Psoas muscle (tissue), 8 donors: ENCODE results near the gene OR2T2. TPM values are rescaled to one million over a fixed set of nuclear protein-coding genes. Genes with fewer than 3 reads are reported as not detected.
"Not testable (repeated sequence)": the region's sequence is repeated elsewhere in the genome, so short reads cannot be mapped to it uniquely, and the experiment has no call there.

Experiments
- ATAC-seq, 4 donors: fragments of 200-7000 bp; cut with Tn5 transposase; one replicate each; pipeline ENCODE4 v1.9.1; 2020; ENCODE audit warnings: moderate library complexity in 3 of 4, mild to moderate bottlenecking in 2 of 4
- DNase-seq, 2 donors: peaks; one replicate each; pipeline ENCODE4 v3.0.0-alpha.2; 2020
- H3K27ac ChIP-seq: fragments of 200-600 bp; one replicate; pipeline ENCODE4 v1.8.0; 2022
- H3K27me3 ChIP-seq, 3 donors: fragments of 200-600 bp in 1 of 3; one replicate each; pipeline versions ENCODE4 v1.6.1 to v1.8.0; 2013 to 2022; ENCODE audit warnings: low read length in 2 of 3, mild to moderate bottlenecking in 2 of 3, moderate library complexity in 1 of 3; ENCODE audit not compliant: insufficient read depth in 3 of 3
- H3K36me3 ChIP-seq, 2 donors: fragments of 200-600 bp in 1 of 2; one replicate each; pipeline versions ENCODE4 v1.6.1 to v1.8.0; 2013 to 2022; ENCODE audit warnings: low read depth in 1 of 2, mild to moderate bottlenecking in 1 of 2, moderate library complexity in 1 of 2; ENCODE audit not compliant: insufficient read depth in 1 of 2
- H3K4me1 ChIP-seq: fragments of 200-600 bp; one replicate; pipeline ENCODE4 v1.8.0; 2022
- H3K4me3 ChIP-seq: fragments of 200-600 bp; one replicate; pipeline ENCODE4 v1.8.0; 2022; ENCODE audit warnings: mild to moderate bottlenecking
- H3K9me3 ChIP-seq: fragments of 200-600 bp; one replicate; pipeline ENCODE4 v1.8.0; 2022
- WGBS, 3 donors: extraction: QIAGEN DNeasy Blood & Tissue Kit; methylation state at CpG; one replicate each; pipeline versions ENCODE4 v1.1.6 to v1.1.7; 2013; 5-methylcytosine and 5-hydroxymethylcytosine counted together
- intact Hi-C, 2 donors: fragments of 100-400 bp; cut with DNase I; formaldehyde crosslinking; loops; one replicate each; pipeline versions ENCODE4 v1.11.0 to v1.14.2; 2022
- polyA plus RNA-seq, 3 donors: library from polyadenylated mRNA; stranded (reverse); fragments of 200-250 nt; gene quantifications; one replicate each; pipeline ENCODE4 v1.2.3, GENCODE V29; 2013
- total RNA-seq, 4 donors: library from RNA; stranded (reverse); fragmentation: NEBNext Ultra II Directional in 2 of 4; extraction: Animal tissue kit (Norgen Biotek cat#: 25700) in 2 of 4; gene quantifications; one replicate each; pipeline versions ENCODE4 v1.2.1 to v1.2.4, GENCODE V29; 2021 to 2023
- TF ChIP-seq, protein P1 (sequence below): fragments of 200-600 bp; IDR thresholded peaks from one replicate; pipeline ENCODE4 v1.8.0; 2022; ENCODE audit warnings: antibody characterized with exemption
- donor health status: healthy with polysubstance abuse.
- donor health status: DM: no; HTN: no; CAD: no; lungs with moderate emphysema.
- donor health status: Bipolar disorder and iron deficiency.
- donor health status: healthy.
- donor health status: DM: yes; HTN: yes; CAD: no.
- donor health status: DM: no; HTN: no; CAD: no.
- donor health status: DM: no; HTN: no; CAD: no.
- donor health status: DM: yes; HTN: yes; CAD: no.

Gene OR2T2
- total and polyA plus RNA-seq, 7 donors = not detected

DNA sequence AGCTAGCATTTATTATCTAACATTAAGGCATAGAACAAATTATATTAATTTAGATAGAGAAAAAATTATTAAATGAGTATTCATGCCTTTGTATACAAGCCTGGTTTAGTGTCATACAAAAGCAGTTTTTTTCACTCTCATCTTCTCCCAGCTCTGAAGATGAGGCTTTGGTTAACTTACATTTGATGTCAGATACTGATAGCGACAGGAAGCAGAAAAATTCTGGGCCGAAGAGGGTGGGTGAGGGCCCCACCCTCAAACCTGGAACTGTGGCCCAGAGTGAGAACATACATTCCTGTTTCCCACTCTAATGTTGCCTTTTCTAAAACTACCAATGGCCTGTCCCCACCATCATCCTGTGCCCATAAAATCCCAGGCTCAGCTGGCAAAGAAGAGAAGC lies 27.6 kb upstream of the OR2T2 start:
- DNase-seq = no peak
- TF ChIP-seq, protein P1, sequence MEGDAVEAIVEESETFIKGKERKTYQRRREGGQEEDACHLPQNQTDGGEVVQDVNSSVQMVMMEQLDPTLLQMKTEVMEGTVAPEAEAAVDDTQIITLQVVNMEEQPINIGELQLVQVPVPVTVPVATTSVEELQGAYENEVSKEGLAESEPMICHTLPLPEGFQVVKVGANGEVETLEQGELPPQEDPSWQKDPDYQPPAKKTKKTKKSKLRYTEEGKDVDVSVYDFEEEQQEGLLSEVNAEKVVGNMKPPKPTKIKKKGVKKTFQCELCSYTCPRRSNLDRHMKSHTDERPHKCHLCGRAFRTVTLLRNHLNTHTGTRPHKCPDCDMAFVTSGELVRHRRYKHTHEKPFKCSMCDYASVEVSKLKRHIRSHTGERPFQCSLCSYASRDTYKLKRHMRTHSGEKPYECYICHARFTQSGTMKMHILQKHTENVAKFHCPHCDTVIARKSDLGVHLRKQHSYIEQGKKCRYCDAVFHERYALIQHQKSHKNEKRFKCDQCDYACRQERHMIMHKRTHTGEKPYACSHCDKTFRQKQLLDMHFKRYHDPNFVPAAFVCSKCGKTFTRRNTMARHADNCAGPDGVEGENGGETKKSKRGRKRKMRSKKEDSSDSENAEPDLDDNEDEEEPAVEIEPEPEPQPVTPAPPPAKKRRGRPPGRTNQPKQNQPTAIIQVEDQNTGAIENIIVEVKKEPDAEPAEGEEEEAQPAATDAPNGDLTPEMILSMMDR = no peak
- 67 to 76% (median 68%) methylated on average over 2 of the region's 2 CpGs for WGBS, 3 donors
- intact Hi-C loops = no loop called here
- ATAC-seq = no peak
- no peaks in the 10 kb centered on the region for H3K27me3 ChIP-seq
- no peak overlapping the region for H3K27ac ChIP-seq
- no peak overlapping the region for H3K4me3 ChIP-seq
- H3K9me3 ChIP-seq = no peaks in the 10 kb centered on the region
- no peaks in the 10 kb centered on the region for H3K4me1 ChIP-seq
- no peaks in the 10 kb centered on the region for H3K36me3 ChIP-seq

DNA sequence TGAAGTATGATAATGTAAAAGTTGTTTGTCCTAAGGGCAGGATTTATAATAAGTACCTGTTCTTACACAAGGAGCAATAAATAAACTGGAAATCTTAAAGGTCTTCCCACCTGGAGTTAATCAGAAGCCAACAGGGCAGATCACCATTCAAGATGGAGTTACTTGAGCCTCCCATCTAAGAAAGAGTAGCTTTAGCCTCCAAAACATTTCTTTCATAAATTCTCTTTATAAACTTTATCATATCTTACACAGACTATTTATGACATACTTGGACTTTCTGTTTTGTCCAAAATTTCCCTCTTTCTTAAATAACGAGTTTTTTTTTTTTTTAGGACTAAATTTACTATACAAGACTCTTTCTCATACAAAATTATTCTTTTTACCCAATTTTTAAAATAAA lies 24.1 kb upstream of the OR2T2 start:
- no peaks in the 10 kb centered on the region for H3K9me3 ChIP-seq
- no peaks in the 10 kb centered on the region for H3K27me3 ChIP-seq
- intact Hi-C loops = no loop called here
- H3K27ac ChIP-seq = no peak overlapping the region
- TF ChIP-seq, protein P1 = no peak
- H3K36me3 ChIP-seq = no peaks in the 10 kb centered on the region
- H3K4me3 ChIP-seq = no peak overlapping the region
- WGBS, 3 donors = 15 to 23% (median 22%) methylated on average over 1 of the region's 1 CpG
- H3K4me1 ChIP-seq = no peaks in the 10 kb centered on the region
- DNase-seq = no peak
- no peak for ATAC-seq

DNA sequence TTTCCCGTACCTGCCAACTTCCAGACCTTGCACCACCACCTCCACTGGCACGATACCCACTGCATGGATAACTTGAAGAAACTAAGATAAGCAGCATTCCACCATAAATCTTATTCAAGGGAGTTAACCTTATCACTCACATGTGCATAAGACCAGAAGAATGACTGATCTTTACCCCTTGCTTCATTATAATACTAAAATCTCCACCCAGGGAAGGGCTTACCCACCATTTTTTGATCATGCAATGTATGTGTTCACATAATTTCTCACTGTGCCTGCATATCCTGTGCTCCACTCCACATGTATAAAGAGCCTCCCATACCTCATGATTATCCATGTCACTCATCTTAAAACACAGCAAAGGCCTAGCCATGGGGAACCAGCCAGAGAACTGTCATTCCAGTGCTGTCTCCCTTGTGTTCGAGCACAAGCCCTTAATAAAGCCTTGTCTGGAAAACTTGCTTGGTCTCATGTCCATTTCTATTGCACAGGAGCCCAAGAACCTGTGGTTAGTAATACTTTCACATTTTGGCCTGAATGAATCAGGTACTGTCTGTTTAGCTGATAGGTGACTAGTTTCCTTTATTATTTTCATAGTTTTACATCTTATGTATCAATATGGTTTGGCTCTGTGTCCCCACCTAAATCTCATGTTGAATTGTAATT lies 17.8 kb upstream of the OR2T2 start:
- intact Hi-C loops, H3K36me3 ChIP-seq, DNase-seq, H3K9me3 ChIP-seq, H3K27ac ChIP-seq, H3K27me3 ChIP-seq, H3K4me1 ChIP-seq, ATAC-seq, H3K4me3 ChIP-seq: not testable (repeated sequence)
- WGBS, 3 donors = 41 to 62% (median 55%) methylated on average over 3 of the region's 3 CpGs

DNA sequence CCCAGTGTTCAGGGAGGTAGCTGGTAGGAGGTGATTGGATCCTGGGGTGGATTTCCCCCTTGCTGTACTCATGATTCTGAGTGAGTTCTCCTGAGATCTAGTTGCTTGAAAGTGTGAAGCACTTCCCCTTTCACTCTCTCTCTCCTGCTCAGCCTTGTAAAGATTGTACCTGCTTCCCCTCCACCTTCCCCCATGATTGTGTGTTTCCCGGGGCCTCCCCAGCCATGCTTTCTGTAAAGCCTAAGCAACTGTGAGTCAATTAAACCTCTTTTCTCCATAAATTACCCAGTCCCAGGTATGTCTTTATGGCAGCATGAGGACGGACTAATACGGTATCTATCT lies 17.3 kb upstream of the OR2T2 start:
- H3K27ac ChIP-seq, H3K4me1 ChIP-seq, ATAC-seq, H3K9me3 ChIP-seq, H3K36me3 ChIP-seq, DNase-seq, H3K27me3 ChIP-seq, H3K4me3 ChIP-seq, intact Hi-C loops: not testable (repeated sequence)
- 82 to 89% (median 82%) methylated on average over 3 of the region's 3 CpGs for WGBS, 3 donors

DNA sequence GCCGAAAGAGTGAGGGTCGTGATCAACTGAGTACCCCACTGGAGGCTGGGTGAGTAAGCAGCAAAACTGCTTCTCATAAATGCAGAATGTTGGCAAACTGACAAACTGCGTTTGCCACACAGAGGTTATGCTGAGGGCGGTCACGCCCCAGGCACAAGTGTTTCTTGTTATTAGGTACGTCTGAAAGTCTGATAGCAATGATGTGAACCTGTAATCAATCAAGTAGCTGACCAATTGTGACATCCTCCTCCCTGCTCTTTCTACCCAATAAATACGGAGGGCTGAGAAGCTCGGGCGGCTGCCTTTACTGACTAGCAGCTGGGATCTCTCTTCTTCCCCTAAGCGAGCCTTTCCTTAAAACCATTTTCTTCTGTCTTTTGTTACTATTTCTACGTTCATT lies 13.8 kb upstream of the OR2T2 start:
- 63 to 71% (median 66%) methylated on average over 10 to 11 of the region's 11 CpGs for WGBS, 3 donors
- H3K27ac ChIP-seq, H3K27me3 ChIP-seq, H3K4me3 ChIP-seq, intact Hi-C loops, DNase-seq, H3K9me3 ChIP-seq, H3K4me1 ChIP-seq, ATAC-seq, H3K36me3 ChIP-seq: not testable (repeated sequence)

DNA sequence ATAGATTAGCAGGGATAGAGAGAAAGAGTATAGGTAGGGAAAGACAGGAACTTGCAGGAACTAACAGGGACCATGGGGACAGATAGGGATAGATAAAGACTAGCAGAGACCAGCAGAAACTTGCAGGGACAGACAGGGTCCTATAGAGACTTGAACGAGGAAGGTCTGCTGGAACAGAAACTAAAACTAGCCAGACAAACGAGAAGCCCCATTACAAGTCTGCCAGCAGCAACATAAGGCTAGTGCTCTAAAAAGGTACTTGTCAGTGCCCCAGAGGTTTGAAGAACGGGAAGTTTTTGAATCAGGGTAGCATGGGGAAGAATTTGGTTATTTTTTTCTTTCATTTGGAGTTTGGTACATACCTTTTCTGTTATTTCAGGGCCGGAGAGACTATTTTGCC lies 13.2 kb upstream of the OR2T2 start:
- H3K4me1 ChIP-seq, H3K27me3 ChIP-seq, intact Hi-C loops, DNase-seq, H3K4me3 ChIP-seq, ATAC-seq, H3K9me3 ChIP-seq, H3K36me3 ChIP-seq, H3K27ac ChIP-seq: not testable (repeated sequence)
- WGBS, 3 donors = 47 to 58% (median 51%) methylated on average over 4 of the region's 4 CpGs

DNA sequence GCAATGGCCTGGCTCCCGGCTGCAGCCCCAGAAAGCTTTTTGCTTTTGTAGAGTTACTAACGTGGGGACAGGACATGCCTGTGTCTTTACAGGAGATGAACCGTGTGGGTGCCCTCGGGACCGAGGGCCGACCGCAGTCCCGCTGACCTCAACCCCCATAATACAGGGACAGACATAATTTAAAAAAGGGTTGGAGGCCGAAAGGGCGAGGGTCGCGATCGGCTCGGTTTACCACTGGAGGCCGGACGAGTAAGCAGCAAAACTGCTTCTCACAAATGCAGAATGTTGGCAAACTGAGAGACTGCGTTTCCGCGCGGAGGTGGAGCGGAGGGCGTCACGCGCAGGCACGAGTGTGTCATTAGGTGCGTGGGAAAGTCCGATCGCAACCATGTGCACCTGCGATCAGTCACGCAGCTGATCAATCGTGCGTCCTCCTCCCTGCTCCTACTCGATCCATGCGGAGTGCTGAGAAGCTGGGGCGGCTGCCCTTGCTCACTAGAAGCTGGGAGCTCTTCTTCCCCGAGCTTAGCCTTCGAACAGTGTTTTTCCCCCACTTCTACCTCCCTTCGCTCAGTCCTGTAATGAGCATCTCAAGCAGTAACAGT lies 11.5 kb upstream of the OR2T2 start:
- intact Hi-C loops, DNase-seq: not testable (repeated sequence)

DNA sequence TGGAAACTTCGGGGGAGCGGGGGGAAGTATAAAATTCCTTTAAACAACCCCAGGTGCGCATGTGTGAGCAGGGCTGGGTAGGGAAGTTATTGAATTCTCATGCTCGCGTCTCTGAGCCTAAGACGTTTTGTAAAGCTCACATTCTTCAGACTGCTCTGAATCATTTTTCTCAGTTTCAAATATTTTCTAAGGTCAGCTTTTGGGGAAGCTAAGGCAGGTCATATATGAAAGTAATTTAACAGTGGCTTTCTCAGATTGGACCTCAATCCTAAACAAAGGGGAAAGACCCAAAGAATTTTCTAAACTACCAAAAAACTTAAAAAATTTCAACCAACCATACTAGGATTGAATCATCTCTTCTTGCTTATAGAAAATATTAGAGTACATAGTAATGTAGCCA lies 10.5 kb upstream of the OR2T2 start:
- H3K36me3 ChIP-seq, H3K27me3 ChIP-seq, H3K9me3 ChIP-seq, intact Hi-C loops, H3K27ac ChIP-seq, H3K4me3 ChIP-seq, ATAC-seq, H3K4me1 ChIP-seq, DNase-seq: not testable (repeated sequence)
- WGBS, 3 donors = 95 to 97% (median 96%) methylated on average over 3 to 4 of the region's 6 CpGs

More for the DNA sequence above, 11.5 kb upstream of the OR2T2 start:
- not testable (repeated sequence) for H3K4me1 ChIP-seq, H3K4me3 ChIP-seq, ATAC-seq, H3K9me3 ChIP-seq, H3K27ac ChIP-seq, H3K27me3 ChIP-seq, H3K36me3 ChIP-seq
- WGBS, 3 donors = 91 to 97% (median 92%) methylated on average over 29 to 36 of the region's 38 CpGs

DNA sequence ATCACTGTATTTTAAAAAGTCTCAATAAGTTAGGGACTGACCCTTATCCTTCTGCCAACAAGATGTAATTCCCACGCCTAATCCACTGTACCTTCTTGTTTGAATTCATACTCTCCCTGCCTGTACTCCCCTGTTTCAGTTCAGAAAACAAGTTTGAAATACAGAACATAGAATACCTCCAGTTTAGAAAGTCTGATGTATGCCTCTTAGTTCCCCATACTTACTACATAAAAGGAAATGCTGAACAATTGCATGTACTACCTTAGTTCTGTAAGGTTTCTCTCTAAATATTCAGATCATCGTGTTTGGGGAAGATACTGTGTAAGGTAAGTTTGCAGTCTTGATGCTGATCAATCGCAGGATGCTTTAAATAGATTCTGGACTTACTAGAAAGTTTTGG lies 9.1 kb upstream of the OR2T2 start:
- H3K4me1 ChIP-seq, ATAC-seq, H3K27me3 ChIP-seq, H3K27ac ChIP-seq, H3K4me3 ChIP-seq, DNase-seq, H3K36me3 ChIP-seq, H3K9me3 ChIP-seq, intact Hi-C loops: not testable (repeated sequence)
- WGBS, 3 donors = 77 to 86% (median 79%) methylated on average over 2 to 3 of the region's 3 CpGs

DNA sequence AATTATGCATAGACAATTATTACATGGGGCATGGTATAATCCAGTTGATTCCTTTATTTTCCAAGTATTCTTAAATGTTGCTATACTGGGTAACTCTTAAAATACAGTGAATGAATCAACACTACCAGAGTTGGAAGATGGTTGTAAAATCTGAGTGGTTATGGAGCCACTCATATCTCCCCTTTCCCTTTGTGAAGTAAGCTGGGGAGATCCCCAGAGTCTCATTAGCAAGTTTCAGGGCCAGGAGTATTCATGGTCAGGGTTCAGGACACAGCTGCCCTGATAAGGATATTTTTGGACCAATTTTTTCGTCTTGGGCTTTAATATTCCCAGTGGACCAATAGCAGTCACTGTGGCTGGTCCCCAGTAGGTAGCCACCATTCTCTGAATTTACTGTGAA lies 6.8 kb upstream of the OR2T2 start:
- DNase-seq, H3K36me3 ChIP-seq, intact Hi-C loops, H3K27ac ChIP-seq, H3K27me3 ChIP-seq, H3K4me1 ChIP-seq, ATAC-seq, H3K4me3 ChIP-seq, H3K9me3 ChIP-seq: not testable (repeated sequence)
- 28 to 43% (median 36%) methylated on average over 1 of the region's 1 CpG for WGBS, 3 donors
